ENCODE data around the gene GINS2. TPM values are rescaled to one million over a fixed set of nuclear protein-coding genes. Genes with fewer than 3 reads are reported as not detected.

Gene GINS2
- total RNA-seq, 1 donor: 8.6 TPM

GRCh38 chr16:85695196-85696128 lies 6.7 kb upstream of the GINS2 start:
- H3K4me3 ChIP-seq (ENCODE audit: low read depth, low read length): no peak overlapping the region
- DNase-seq (ENCODE audit: low read depth): no peak
- TF ChIP-seq, protein P1, sequence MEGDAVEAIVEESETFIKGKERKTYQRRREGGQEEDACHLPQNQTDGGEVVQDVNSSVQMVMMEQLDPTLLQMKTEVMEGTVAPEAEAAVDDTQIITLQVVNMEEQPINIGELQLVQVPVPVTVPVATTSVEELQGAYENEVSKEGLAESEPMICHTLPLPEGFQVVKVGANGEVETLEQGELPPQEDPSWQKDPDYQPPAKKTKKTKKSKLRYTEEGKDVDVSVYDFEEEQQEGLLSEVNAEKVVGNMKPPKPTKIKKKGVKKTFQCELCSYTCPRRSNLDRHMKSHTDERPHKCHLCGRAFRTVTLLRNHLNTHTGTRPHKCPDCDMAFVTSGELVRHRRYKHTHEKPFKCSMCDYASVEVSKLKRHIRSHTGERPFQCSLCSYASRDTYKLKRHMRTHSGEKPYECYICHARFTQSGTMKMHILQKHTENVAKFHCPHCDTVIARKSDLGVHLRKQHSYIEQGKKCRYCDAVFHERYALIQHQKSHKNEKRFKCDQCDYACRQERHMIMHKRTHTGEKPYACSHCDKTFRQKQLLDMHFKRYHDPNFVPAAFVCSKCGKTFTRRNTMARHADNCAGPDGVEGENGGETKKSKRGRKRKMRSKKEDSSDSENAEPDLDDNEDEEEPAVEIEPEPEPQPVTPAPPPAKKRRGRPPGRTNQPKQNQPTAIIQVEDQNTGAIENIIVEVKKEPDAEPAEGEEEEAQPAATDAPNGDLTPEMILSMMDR (IDR thresholded peaks at IDR 0.05; ENCODE audit: insufficient read depth, low read depth, low read length): no peak

DNA sequence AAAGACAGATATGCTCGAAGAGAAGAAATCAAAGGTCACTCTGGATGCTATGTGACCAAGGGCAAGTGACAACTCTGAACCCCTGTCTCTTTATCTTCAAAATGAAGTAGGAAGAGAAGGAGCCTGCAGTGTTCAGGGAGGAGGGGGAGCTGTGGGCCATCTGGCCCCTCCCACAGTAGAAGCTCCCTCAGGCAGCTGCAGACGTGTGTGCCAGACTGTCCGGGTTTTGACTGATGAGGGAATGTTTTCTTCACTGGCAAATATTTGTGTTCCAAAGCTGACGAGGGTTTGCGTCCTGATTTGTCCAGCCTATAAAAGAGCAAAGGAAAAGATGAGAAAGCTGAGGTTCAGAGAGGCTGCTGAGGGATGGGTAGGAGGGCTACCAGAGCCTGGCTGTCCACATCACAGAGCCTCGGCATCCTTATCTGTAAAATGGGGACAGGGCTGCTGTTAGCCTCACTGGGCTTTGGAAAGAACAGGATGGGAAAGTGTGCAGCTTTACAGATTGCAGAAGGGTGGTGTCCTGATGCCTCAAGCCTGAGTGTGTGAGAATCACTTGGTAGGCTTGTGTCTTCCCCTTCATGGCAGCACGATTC lies 1.8 kb upstream of the GINS2 start:
- DNase-seq (ENCODE audit: low read depth): no peak
- H3K4me3 ChIP-seq (ENCODE audit: low read depth, low read length): no peak overlapping the region
- TF ChIP-seq, protein P1 (IDR thresholded peaks at IDR 0.05; ENCODE audit: insufficient read depth, low read depth, low read length): no peak

DNA sequence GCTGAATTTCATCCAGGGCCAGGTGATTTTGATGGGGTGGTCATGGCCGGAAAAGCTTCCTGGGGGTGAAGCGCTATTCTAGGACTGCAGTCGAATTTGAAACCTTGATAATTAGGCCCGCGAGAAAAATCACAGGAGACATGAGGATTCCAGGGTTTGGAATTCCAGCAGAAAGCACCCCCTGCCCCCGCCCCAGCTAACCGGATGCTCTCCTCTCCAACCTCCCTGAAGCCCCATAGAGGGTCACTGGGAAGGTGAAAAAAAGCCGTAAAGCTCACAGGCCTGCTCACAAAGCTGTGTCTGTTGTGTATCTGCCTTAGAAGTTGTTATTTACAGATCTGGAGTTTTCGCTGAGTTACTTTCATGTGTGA lies 1.2 kb upstream of the GINS2 start:
- no peak overlapping the region for H3K4me3 ChIP-seq (ENCODE audit: low read depth, low read length)
- TF ChIP-seq, protein P1 (IDR thresholded peaks at IDR 0.05; ENCODE audit: insufficient read depth, low read depth, low read length): no peak
- no peak for DNase-seq (ENCODE audit: low read depth)

GRCh38 chr16:85689285-85689949 lies 663 bp upstream of the GINS2 start:
- DNase-seq (ENCODE audit: low read depth): no peak
- peak overlapping the region; percentile 56 for H3K4me3 ChIP-seq (ENCODE audit: low read depth, low read length)
- TF ChIP-seq, protein P1 (IDR thresholded peaks at IDR 0.05; ENCODE audit: insufficient read depth, low read depth, low read length): no peak

DNA sequence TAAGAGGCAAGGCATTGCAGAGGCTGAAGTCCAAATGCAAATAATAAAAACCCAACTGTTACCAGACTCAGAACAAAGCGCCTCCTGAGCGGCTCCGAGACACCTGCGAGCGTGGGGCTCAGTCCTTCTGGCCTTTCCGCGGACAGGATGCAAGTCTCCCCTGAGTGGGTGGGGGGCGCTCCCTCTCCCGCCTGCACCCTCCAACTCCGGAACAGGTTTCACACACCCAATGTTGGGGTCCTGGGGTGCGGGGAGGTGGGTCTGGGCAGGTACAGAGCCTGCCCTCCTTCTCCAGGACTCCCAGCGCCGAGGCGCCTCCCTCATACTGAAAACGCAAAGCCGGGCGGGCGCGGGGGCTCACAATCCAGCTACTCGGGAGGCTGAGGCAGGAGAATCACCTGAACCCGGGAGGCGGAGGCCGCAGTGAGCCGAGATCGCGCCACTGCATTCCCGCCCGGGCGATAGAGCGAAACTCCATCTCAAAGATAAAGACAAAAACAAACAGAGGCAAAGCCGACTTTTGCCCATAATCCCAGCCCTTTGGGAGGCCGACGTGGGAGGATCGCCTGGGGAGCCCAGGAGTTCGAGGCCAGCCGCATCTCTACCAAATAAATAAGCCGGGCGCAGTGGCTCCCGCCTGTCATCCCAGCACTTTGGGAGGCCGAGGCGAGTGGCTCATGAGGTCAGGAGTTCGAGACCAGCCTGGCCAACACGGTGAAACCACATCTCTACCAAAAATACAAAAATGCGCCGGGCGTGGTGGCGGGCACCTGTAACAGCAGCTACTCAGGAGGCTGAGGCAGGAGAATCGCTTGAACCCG lies 893 bp downstream of the GINS2 start:
- H3K4me3 ChIP-seq (ENCODE audit: low read depth, low read length): peak overlapping the region; percentile 67
- DNase-seq (ENCODE audit: low read depth): no peak
- TF ChIP-seq, protein P1 (IDR thresholded peaks at IDR 0.05; ENCODE audit: insufficient read depth, low read depth, low read length): no peak

DNA sequence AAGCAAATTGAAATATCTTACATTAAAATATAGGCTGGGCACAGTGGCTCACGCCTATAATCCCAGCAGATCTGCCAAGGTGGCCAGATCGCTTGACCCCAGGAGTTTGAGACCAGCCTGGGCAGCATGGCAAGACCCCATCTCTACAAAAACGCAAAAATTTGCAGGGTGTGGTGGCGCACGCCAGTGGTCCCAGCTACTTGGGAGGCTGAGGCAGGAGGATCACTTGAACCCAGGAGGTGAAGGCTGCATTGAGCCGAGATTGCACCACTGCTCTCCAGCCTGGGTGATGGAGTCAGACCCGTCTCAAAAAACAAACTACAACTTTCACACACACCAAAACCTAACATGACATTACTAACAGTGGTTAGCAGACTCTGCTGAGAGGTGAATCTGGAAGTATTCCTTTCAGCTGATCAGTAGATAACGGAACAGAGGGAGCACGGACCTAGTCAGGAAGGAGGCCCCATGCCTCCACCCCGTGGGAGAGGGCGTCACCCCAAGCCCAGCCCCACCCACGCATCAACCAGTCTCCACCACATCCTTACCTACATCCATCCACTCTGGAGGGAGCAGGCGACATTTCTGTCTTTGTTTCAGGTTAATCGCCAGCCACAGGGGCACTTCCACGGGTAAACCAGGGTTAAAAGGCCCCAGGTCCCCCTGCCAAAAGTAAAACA lies 1.7 kb downstream of the GINS2 start:
- no peak overlapping the region for H3K4me3 ChIP-seq (ENCODE audit: low read depth, low read length)
- DNase-seq (ENCODE audit: low read depth): no peak
- TF ChIP-seq, protein P1 (IDR thresholded peaks at IDR 0.05; ENCODE audit: insufficient read depth, low read depth, low read length): no peak

All from fibroblast of villous mesenchyme (primary cell).